SK-N-SH (cell line): Measurements from ENCODE around the gene MYO18B. TPM values are rescaled to one million over a fixed set of nuclear protein-coding genes. Genes with fewer than 3 reads are reported as not detected.

Experiments
- CTCF ChIA-PET: fragments of 300-600, 350-600 bp; formaldehyde crosslinking; extraction: SDS; loops from one replicate; lab custom pipeline; 2021; lab: Yijun Ruan, JAX
- POLR2A ChIA-PET: fragments of 350-600 bp; sonication (Branson Sonifier 250); formaldehyde crosslinking; extraction: SDS; loops from one replicate; lab custom pipeline; 2020; ENCODE audit warnings: antibody characterized with exemption, inconsistent platforms; lab: Yijun Ruan, JAX
- DNase-seq: peaks from one replicate; pipeline ENCODE4 v3.0.0; 2012
- H2AFZ ChIP-seq: fragments of 200-600 bp; sonication (generic); 2 replicates; pipeline ENCODE4 v1.8.1; 2016; ENCODE audit warnings: antibody characterized with exemption, mild to moderate bottlenecking, low read depth
- H3F3A ChIP-seq: fragments of 200-600 bp; sonication (generic); replicated peaks from 2 replicates; pipeline ENCODE3; 2016; ENCODE audit warnings: antibody characterized with exemption, mild to moderate bottlenecking; ENCODE audit not compliant: insufficient read depth
- H3K27ac ChIP-seq, 2 experiments: fragments of 200-500 bp in 1 of 2; fragments of 200-600 bp in 1 of 2; sonication (Bioruptor generic) in 1 of 2; sonication (generic), shearing (Covaris generic) in 1 of 2; 2 replicates each; pipeline versions ENCODE4 v1.5.1 to v1.6.1; 2014 to 2016; ENCODE audit warnings: low read depth in 2 of 2, inconsistent platforms in 1 of 2, low read length in 1 of 2, mild to moderate bottlenecking in 1 of 2, mixed read lengths in 1 of 2
- H3K27me3 ChIP-seq: fragments of 200-600 bp; sonication (generic), shearing (Covaris generic); 2 replicates; pipeline ENCODE4 v1.6.1; 2016; ENCODE audit warnings: mixed run types; ENCODE audit not compliant: insufficient read depth
- H3K36me3 ChIP-seq, 2 experiments: fragments of 200-500 bp in 1 of 2; fragments of 200-600 bp in 1 of 2; sonication (Bioruptor generic) in 1 of 2; sonication (generic) in 1 of 2; replicated peaks in 1 of 2; 2 replicates each; pipeline versions ENCODE3 to v1.5.1; 2014 to 2016; ENCODE audit warnings: low read length in 1 of 2, mild to moderate bottlenecking in 1 of 2; ENCODE audit not compliant: insufficient read depth in 2 of 2, control insufficient read depth in 1 of 2
- H3K4me1 ChIP-seq, 2 experiments: fragments of 200-500 bp in 1 of 2; fragments of 200-600 bp in 1 of 2; sonication (Bioruptor generic) in 1 of 2; sonication (generic), shearing (Covaris generic) in 1 of 2; 2 replicates each; pipeline versions ENCODE4 v1.5.1 to v1.6.1; 2014 to 2016; ENCODE audit warnings: low read depth in 1 of 2, low read length in 1 of 2, mixed run types in 1 of 2; ENCODE audit not compliant: insufficient read depth in 2 of 2, control insufficient read depth in 1 of 2
- H3K4me2 ChIP-seq: fragments of 200-600 bp; sonication (generic), shearing (Covaris generic); 2 replicates; pipeline ENCODE4 v1.6.1; 2017; ENCODE audit warnings: mixed run types
- H3K4me3 ChIP-seq, 2 experiments: fragments of 200-500 bp in 1 of 2; fragments of 200-600 bp in 1 of 2; sonication (Bioruptor generic) in 1 of 2; sonication (generic), shearing (Covaris generic) in 1 of 2; 2 replicates each; pipeline versions ENCODE4 v1.5.1 to v1.8.1; 2014 to 2016; ENCODE audit warnings: low read depth in 2 of 2, inconsistent platforms in 1 of 2, low read length in 1 of 2, mild to moderate bottlenecking in 1 of 2, mixed read lengths in 1 of 2, moderate library complexity in 1 of 2
- H3K79me2 ChIP-seq: fragments of 200-600 bp; sonication (generic); 2 replicates; pipeline ENCODE4 v1.8.1; 2017; ENCODE audit warnings: mild to moderate bottlenecking; ENCODE audit not compliant: insufficient read depth
- H3K9ac ChIP-seq: fragments of 200-600 bp; sonication (generic); 2 replicates; pipeline ENCODE4 v1.6.1; 2017; ENCODE audit warnings: mixed run types
- H3K9me2 ChIP-seq: fragments of 200-600 bp; sonication (generic); 2 replicates; pipeline ENCODE4 v1.6.1; 2017; ENCODE audit warnings: mixed run types
- H3K9me3 ChIP-seq: fragments of 200-600 bp; sonication (generic); 2 replicates; pipeline ENCODE4 v1.6.1; 2017; ENCODE audit warnings: mixed run types, mild to moderate bottlenecking, moderate library complexity
- H4K20me1 ChIP-seq: fragments of 200-600 bp; sonication (generic); 2 replicates; pipeline ENCODE4 v1.6.1; 2017; ENCODE audit warnings: mild to moderate bottlenecking, mixed run types; ENCODE audit not compliant: insufficient read depth
- CHD2 ChIP-seq: fragments of 150-350 bp; IDR thresholded peaks from 2 replicates; pipeline ENCODE4 v1.6.1; 2018; ENCODE audit warnings: low read length; ENCODE audit not compliant: partially characterized antibody
- ELF1 ChIP-seq: IDR thresholded peaks from 2 replicates; pipeline ENCODE4 v1.4.0; 2012
- EZH2phosphoT487 ChIP-seq: fragments of 200-600 bp; sonication (generic); IDR thresholded peaks from 2 replicates; pipeline ENCODE4 v1.6.1; 2017; ENCODE audit warnings: low read depth, mixed run types, mild to moderate bottlenecking, antibody characterized with exemption, moderate library complexity, borderline replicate concordance
- FOSL2 ChIP-seq: IDR thresholded peaks from 2 replicates; pipeline ENCODE4 v1.4.0; 2012; ENCODE audit warnings: low read depth, mild to moderate bottlenecking, moderate library complexity, borderline replicate concordance
- FOXJ3 ChIP-seq: sonication (generic); formaldehyde crosslinking; IDR thresholded peaks from 2 replicates; pipeline ENCODE4 v1.5.1; 2020; ENCODE audit warnings: mild to moderate bottlenecking, missing genetic modification reagents
- GATA2 ChIP-seq: sonication (generic); formaldehyde crosslinking; IDR thresholded peaks from 2 replicates; pipeline ENCODE4 v1.5.0; 2020; ENCODE audit warnings: mild to moderate bottlenecking, missing genetic modification reagents
- NFIC ChIP-seq: IDR thresholded peaks from 2 replicates; pipeline ENCODE4 v1.4.0; 2012; ENCODE audit warnings: borderline replicate concordance
- POLR2AphosphoS5 ChIP-seq: IDR thresholded peaks from 2 replicates; pipeline ENCODE4 v1.6.1; 2012; ENCODE audit warnings: low read depth, low read length
- RAD21 ChIP-seq: IDR thresholded peaks from 2 replicates; pipeline ENCODE4 v1.6.1; 2012; ENCODE audit warnings: mild to moderate bottlenecking, low read length
- RFX5 ChIP-seq: IDR thresholded peaks from 2 replicates; pipeline ENCODE4 v1.6.1; 2012; ENCODE audit warnings: mild to moderate bottlenecking, improper control_type of control experiment, low read length
- RXRA ChIP-seq: IDR thresholded peaks from 2 replicates; pipeline ENCODE4 v1.4.0; 2012; ENCODE audit warnings: low read depth, mild to moderate bottlenecking, borderline replicate concordance
- SMC3 ChIP-seq: IDR thresholded peaks from 2 replicates; pipeline ENCODE4 v1.6.1; 2012; ENCODE audit warnings: low read depth, low read length, improper control_type of control experiment
- TEAD4 ChIP-seq: IDR thresholded peaks from 2 replicates; pipeline ENCODE4 v1.4.0; 2012; ENCODE audit warnings: mild to moderate bottlenecking, borderline replicate concordance; ENCODE audit not compliant: insufficient read depth
- YY1 ChIP-seq: IDR thresholded peaks from 2 replicates; pipeline ENCODE4 v1.4.0; 2012; ENCODE audit warnings: low read depth, mild to moderate bottlenecking
- WGBS: methylation state at CpG from one replicate; pipeline ENCODE4 v1.1.6; 2017; ENCODE audit warnings: low lambda C conversion rate; 5-methylcytosine and 5-hydroxymethylcytosine counted together
- polyA plus RNA-seq, 3 experiments: library from polyadenylated mRNA; depleted of rRNA; stranded (reverse); fragments of >200 nt; gene quantifications; 2 replicates each; pipeline ENCODE4 v1.2.3, GENCODE V29; 2012
- TF ChIP-seq, protein P1 (sequence below): IDR thresholded peaks from 2 replicates; pipeline ENCODE4 v1.6.1; 2012; ENCODE audit warnings: mild to moderate bottlenecking, low read depth, low read length, moderate library complexity
- TF ChIP-seq, protein P2 (sequence below): IDR thresholded peaks from 2 replicates; pipeline ENCODE4 v1.4.0; 2012; ENCODE audit warnings: low read depth, borderline replicate concordance
- TF ChIP-seq, protein P3 (sequence below): IDR thresholded peaks from 2 replicates; pipeline ENCODE4 v1.4.0; 2012; ENCODE audit warnings: low read depth, borderline replicate concordance
- TF ChIP-seq, protein P4 (sequence below): IDR thresholded peaks from 2 replicates; pipeline ENCODE4; 2012
- TF ChIP-seq, protein P5 (sequence below): fragments of 150-350 bp; IDR thresholded peaks from 2 replicates; pipeline ENCODE4 v1.6.1; 2016; ENCODE audit warnings: mild to moderate bottlenecking, low read depth, low read length
- TF ChIP-seq, protein P6 (sequence below): IDR thresholded peaks from 2 replicates; pipeline ENCODE4 v1.4.0; 2012; ENCODE audit warnings: low read depth

MYO18B gene
- polyA plus RNA-seq, 1 of the 3 experiments (the other 2 are of a cell fraction) = 0.05 TPM

DNA sequence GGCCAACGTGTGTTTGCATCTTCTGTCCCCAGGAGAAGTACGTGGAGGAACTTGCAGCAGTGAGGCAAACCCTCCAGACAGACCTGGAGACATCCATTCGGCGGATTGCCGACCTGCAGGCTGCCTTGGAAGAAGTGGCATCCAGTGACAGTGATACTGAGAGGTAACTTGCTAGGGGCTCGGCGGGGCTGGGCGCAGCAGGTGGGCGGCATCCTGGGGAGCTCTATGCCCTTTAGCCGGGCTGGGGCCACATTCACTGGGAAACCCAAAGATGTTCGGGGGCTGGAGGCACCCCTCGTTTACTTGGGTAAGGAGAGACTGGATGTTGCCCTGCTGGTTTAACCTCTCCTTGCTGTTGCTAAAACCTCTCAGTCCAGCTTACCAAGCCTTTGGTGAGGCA lies 250.3 kb downstream of the MYO18B start:
- no peak overlapping the region for H3K4me3 ChIP-seq
- H2AFZ ChIP-seq = no peak overlapping the region
- H3K4me2 ChIP-seq = no peak overlapping the region
- H3K79me2 ChIP-seq = no peaks in the 10 kb centered on the region
- no peaks in the 10 kb centered on the region for H4K20me1 ChIP-seq
- H3K36me3 ChIP-seq = no peaks in the 10 kb centered on the region
- CTCF ChIA-PET = interaction anchor here (1.5 kb wide), 1 partner anchor 180 kb away, joined by 4 read pairs; no protein-coding TSS in a partner anchor
- H3K9me2 ChIP-seq = no peaks in the 10 kb centered on the region
- WGBS = 15% methylated on average over 8 of the region's 12 CpGs
- no peaks in the 10 kb centered on the region for H3K9me3 ChIP-seq
- H3K27ac ChIP-seq = no peak overlapping the region
- peaks cover 0 to 5% of the 10 kb centered on the region in 2 experiments; a peak in 1 of 4 replicates for H3K4me1 ChIP-seq
- DNase-seq = no peak
- POLR2A ChIA-PET = no interaction called here
- H3K27me3 ChIP-seq = no peaks in the 10 kb centered on the region
- TF ChIP-seq POLR2AphosphoS5 (no peak), GATA2 (CRISPR knock-in tag) (no peak)
- H3F3A ChIP-seq = no peaks in the 10 kb centered on the region
- H3K9ac ChIP-seq = no peak overlapping the region

DNA sequence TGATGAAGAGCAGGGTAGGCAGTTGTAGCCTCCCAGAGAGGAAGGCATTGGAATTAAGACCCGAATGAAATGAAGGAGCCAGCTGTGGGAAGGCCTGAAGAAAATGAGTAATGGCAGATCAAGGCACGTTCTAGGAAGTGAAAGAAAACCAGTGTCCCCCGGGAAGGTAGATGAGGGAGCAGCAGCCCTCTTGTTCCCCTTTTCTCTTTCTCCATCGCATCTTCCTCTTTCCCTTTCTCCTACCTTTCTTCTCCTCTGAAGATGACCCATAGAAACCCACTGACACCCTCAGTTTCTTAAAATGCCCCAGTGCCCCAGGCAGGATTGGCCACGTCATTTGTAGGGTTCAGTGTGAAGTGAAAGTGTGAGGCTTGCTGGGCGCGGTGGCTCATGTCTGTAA lies 254.7 kb downstream of the MYO18B start:
- Histone ChIP-seq H3K4me2 (no peak overlapping the region), H3K36me3 (no peaks in the 10 kb centered on the region), H3K9ac (no peak overlapping the region), H3K4me1 (no peaks in the 10 kb centered on the region), H4K20me1 (no peaks in the 10 kb centered on the region), H3K27me3 (no peaks in the 10 kb centered on the region), H3K79me2 (no peaks in the 10 kb centered on the region), H3K9me3 (no peaks in the 10 kb centered on the region), H3K9me2 (no peaks in the 10 kb centered on the region), H3F3A (no peaks in the 10 kb centered on the region), H3K4me3 (no peak overlapping the region), H3K27ac (no peak overlapping the region), H2AFZ (no peak overlapping the region)
- ChIA-PET CTCF (no interaction called here), POLR2A (no interaction called here)
- DNase-seq = no peak
- 31% methylated on average over 7 of the region's 7 CpGs for WGBS
- TF ChIP-seq RAD21 (no peak), RXRA (no peak), ELF1 (no peak), CHD2 (no peak), FOXJ3 (CRISPR knock-in tag) (no peak), FOSL2 (no peak), EZH2phosphoT487 (no peak), YY1 (no peak), RFX5 (no peak), GATA2 (CRISPR knock-in tag) (no peak), SMC3 (no peak), TEAD4 (no peak), NFIC (no peak)
- TF ChIP-seq, protein P1, sequence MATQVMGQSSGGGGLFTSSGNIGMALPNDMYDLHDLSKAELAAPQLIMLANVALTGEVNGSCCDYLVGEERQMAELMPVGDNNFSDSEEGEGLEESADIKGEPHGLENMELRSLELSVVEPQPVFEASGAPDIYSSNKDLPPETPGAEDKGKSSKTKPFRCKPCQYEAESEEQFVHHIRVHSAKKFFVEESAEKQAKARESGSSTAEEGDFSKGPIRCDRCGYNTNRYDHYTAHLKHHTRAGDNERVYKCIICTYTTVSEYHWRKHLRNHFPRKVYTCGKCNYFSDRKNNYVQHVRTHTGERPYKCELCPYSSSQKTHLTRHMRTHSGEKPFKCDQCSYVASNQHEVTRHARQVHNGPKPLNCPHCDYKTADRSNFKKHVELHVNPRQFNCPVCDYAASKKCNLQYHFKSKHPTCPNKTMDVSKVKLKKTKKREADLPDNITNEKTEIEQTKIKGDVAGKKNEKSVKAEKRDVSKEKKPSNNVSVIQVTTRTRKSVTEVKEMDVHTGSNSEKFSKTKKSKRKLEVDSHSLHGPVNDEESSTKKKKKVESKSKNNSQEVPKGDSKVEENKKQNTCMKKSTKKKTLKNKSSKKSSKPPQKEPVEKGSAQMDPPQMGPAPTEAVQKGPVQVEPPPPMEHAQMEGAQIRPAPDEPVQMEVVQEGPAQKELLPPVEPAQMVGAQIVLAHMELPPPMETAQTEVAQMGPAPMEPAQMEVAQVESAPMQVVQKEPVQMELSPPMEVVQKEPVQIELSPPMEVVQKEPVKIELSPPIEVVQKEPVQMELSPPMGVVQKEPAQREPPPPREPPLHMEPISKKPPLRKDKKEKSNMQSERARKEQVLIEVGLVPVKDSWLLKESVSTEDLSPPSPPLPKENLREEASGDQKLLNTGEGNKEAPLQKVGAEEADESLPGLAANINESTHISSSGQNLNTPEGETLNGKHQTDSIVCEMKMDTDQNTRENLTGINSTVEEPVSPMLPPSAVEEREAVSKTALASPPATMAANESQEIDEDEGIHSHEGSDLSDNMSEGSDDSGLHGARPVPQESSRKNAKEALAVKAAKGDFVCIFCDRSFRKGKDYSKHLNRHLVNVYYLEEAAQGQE = no peak
- TF ChIP-seq, protein P2, sequence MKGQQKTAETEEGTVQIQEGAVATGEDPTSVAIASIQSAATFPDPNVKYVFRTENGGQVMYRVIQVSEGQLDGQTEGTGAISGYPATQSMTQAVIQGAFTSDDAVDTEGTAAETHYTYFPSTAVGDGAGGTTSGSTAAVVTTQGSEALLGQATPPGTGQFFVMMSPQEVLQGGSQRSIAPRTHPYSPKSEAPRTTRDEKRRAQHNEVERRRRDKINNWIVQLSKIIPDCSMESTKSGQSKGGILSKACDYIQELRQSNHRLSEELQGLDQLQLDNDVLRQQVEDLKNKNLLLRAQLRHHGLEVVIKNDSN = no peak
- TF ChIP-seq, protein P3, sequence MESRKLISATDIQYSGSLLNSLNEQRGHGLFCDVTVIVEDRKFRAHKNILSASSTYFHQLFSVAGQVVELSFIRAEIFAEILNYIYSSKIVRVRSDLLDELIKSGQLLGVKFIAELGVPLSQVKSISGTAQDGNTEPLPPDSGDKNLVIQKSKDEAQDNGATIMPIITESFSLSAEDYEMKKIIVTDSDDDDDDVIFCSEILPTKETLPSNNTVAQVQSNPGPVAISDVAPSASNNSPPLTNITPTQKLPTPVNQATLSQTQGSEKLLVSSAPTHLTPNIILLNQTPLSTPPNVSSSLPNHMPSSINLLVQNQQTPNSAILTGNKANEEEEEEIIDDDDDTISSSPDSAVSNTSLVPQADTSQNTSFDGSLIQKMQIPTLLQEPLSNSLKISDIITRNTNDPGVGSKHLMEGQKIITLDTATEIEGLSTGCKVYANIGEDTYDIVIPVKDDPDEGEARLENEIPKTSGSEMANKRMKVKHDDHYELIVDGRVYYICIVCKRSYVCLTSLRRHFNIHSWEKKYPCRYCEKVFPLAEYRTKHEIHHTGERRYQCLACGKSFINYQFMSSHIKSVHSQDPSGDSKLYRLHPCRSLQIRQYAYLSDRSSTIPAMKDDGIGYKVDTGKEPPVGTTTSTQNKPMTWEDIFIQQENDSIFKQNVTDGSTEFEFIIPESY = no peak
- TF ChIP-seq, protein P4, sequence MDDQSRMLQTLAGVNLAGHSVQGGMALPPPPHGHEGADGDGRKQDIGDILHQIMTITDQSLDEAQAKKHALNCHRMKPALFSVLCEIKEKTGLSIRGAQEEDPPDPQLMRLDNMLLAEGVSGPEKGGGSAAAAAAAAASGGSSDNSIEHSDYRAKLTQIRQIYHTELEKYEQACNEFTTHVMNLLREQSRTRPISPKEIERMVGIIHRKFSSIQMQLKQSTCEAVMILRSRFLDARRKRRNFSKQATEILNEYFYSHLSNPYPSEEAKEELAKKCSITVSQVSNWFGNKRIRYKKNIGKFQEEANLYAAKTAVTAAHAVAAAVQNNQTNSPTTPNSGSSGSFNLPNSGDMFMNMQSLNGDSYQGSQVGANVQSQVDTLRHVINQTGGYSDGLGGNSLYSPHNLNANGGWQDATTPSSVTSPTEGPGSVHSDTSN = no peak
- TF ChIP-seq, protein P5, sequence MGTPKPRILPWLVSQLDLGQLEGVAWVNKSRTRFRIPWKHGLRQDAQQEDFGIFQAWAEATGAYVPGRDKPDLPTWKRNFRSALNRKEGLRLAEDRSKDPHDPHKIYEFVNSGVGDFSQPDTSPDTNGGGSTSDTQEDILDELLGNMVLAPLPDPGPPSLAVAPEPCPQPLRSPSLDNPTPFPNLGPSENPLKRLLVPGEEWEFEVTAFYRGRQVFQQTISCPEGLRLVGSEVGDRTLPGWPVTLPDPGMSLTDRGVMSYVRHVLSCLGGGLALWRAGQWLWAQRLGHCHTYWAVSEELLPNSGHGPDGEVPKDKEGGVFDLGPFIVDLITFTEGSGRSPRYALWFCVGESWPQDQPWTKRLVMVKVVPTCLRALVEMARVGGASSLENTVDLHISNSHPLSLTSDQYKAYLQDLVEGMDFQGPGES = no peak
- TF ChIP-seq, protein P6, sequence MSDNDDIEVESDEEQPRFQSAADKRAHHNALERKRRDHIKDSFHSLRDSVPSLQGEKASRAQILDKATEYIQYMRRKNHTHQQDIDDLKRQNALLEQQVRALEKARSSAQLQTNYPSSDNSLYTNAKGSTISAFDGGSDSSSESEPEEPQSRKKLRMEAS = no peak
